Left lung (tissue), 10 donors: Measurements from ENCODE around the gene CACNA1C. TPM values are rescaled to one million over a fixed set of nuclear protein-coding genes. Genes with fewer than 3 reads are reported as not detected.

Experiments
- ATAC-seq: fragments of 200-7000 bp; cut with Tn5 transposase; one replicate; pipeline ENCODE4 v1.9.1; 2020; ENCODE audit warnings: moderate library complexity
- DNase-seq, 4 donors: peaks; one replicate each; pipeline ENCODE4 v3.0.0-alpha.2; 2013 to 2020
- H3K27ac ChIP-seq, 2 donors: fragments of 200-600 bp; sonication (generic) in 1 of 2; one replicate each; pipeline versions ENCODE4 v1.5.0 to v1.8.0; 2020 to 2021
- H3K27me3 ChIP-seq, 2 donors: fragments of 200-600 bp; sonication (generic) in 1 of 2; one replicate each; pipeline versions ENCODE4 v1.5.0 to v1.8.0; 2020 to 2021
- H3K36me3 ChIP-seq, 2 donors: fragments of 200-600 bp; sonication (generic) in 1 of 2; one replicate each; pipeline versions ENCODE4 v1.5.0 to v1.8.0; 2020 to 2021
- H3K4me1 ChIP-seq, 2 donors: fragments of 200-600 bp; one replicate each; pipeline ENCODE4 v1.8.0; 2021
- H3K4me3 ChIP-seq, 2 donors: fragments of 200-600 bp; sonication (generic) in 1 of 2; one replicate each; pipeline versions ENCODE4 v1.5.0 to v1.8.0; 2020 to 2021; ENCODE audit warnings: mild to moderate bottlenecking in 1 of 2
- H3K9me3 ChIP-seq, 2 donors: fragments of 200-600 bp; sonication (generic) in 1 of 2; one replicate each; pipeline versions ENCODE4 v1.5.0 to v1.8.0; 2020 to 2021
- CTCF ChIP-seq, 2 donors: fragments of 200-600 bp; sonication (generic) in 1 of 2; IDR thresholded peaks; one replicate each; pipeline versions ENCODE4 v1.5.0 to v1.8.0; 2021; ENCODE audit warnings: antibody characterized with exemption in 2 of 2
- intact Hi-C, 2 donors: fragments of 100-400 bp; cut with DNase I; formaldehyde crosslinking; loops; one replicate each; pipeline versions ENCODE4 v1.11.2 to v1.14.2; 2022
- polyA plus RNA-seq, 6 donors: library from polyadenylated mRNA; unstranded; fragments of 120-200 nt; gene quantifications; one replicate each; pipeline ENCODE4 v1.2.1, GENCODE V29; 2013; ENCODE audit not compliant: insufficient read length in 6 of 6
- total RNA-seq, 2 donors: library from RNA; stranded (reverse); fragmentation: NEBNext Ultra II Directional; extraction: Animal tissue kit (Norgen Biotek cat#: 25700); gene quantifications; one replicate each; pipeline ENCODE4 v1.2.1, GENCODE V29; 2021
- donor health status: DM: no; HTN: yes; CAD: no.
- donor health status: DM: no; HTN: no; CAD: no.

Gene CACNA1C
- total and polyA plus RNA-seq, 8 donors, result 11.9 to 21.9 (median 14.2) TPM

- Histone ChIP-seq H3K9me3 (no peaks in the 10 kb centered on the region), H3K27ac (no peak overlapping the region), H3K4me1 (no peaks in the 10 kb centered on the region), H3K36me3 (no peaks in the 10 kb centered on the region), H3K27me3 (peaks cover 0 to 62% of the 10 kb centered on the region in 2 donors), H3K4me3 (no peak overlapping the region)
- no peak for TF ChIP-seq CTCF (IDR thresholded peaks at IDR 0.05)
- intact Hi-C loops, result no loop called here
- ATAC-seq, result no peak
- no peak for DNase-seq
These were observed 575.0 kb downstream of the CACNA1C start for GRCh38 chr12:2627835-2628191.

GRCh38 chr12:2628401-2628800 lies 575.6 kb downstream of the CACNA1C start:
- H3K36me3 ChIP-seq, result no peaks in the 10 kb centered on the region
- intact Hi-C loops, result no loop called here
- no peak overlapping the region for H3K27ac ChIP-seq
- peaks cover 0 to 57% of the 10 kb centered on the region in 2 donors for H3K27me3 ChIP-seq
- no peak for DNase-seq
- no peak for TF ChIP-seq CTCF (IDR thresholded peaks at IDR 0.05)
- H3K4me1 ChIP-seq, result no peaks in the 10 kb centered on the region
- no peaks in the 10 kb centered on the region for H3K9me3 ChIP-seq
- no peak for ATAC-seq
- H3K4me3 ChIP-seq, result no peak overlapping the region

GRCh38 chr12:2629051-2629450 lies 576.3 kb downstream of the CACNA1C start:
- Histone ChIP-seq H3K4me1 (no peaks in the 10 kb centered on the region), H3K4me3 (no peak overlapping the region), H3K36me3 (no peaks in the 10 kb centered on the region), H3K27me3 (peaks cover 0 to 50% of the 10 kb centered on the region in 2 donors), H3K9me3 (no peaks in the 10 kb centered on the region), H3K27ac (no peak overlapping the region)
- intact Hi-C loops, result no loop called here
- TF ChIP-seq CTCF (IDR thresholded peaks at IDR 0.05), result no peak
- no peak for ATAC-seq
- DNase-seq, result no peak

- DNase-seq, result peak in 1 of 4 donors; percentile 29
- no peaks in the 10 kb centered on the region for H3K4me1 ChIP-seq
- no peak for TF ChIP-seq CTCF (IDR thresholded peaks at IDR 0.05)
- no peaks in the 10 kb centered on the region for H3K9me3 ChIP-seq
- no peak overlapping the region for H3K4me3 ChIP-seq
- intact Hi-C loops, result no loop called here
- no peaks in the 10 kb centered on the region for H3K36me3 ChIP-seq
- ATAC-seq, result no peak
- H3K27me3 ChIP-seq, result peaks cover 0 to 23% of the 10 kb centered on the region in 2 donors
- peak overlapping the region in 1 of 2 donors; percentile 23 for H3K27ac ChIP-seq
These were observed 579.0 kb downstream of the CACNA1C start for GRCh38 chr12:2631653-2632350.

GRCh38 chr12:2633176-2633824 lies 580.5 kb downstream of the CACNA1C start:
- Histone ChIP-seq H3K4me1 (no peaks in the 10 kb centered on the region), H3K27ac (no peak overlapping the region), H3K36me3 (no peaks in the 10 kb centered on the region), H3K9me3 (no peaks in the 10 kb centered on the region), H3K4me3 (no peak overlapping the region), H3K27me3 (peaks cover 0 to 8% of the 10 kb centered on the region in 2 donors)
- intact Hi-C loops, result no loop called here
- no peak for TF ChIP-seq CTCF (IDR thresholded peaks at IDR 0.05)
- peak in 1 of 4 donors; percentile 14 for DNase-seq
- no peak for ATAC-seq
